ENCODE results near the gene GRAP2.

DNA sequence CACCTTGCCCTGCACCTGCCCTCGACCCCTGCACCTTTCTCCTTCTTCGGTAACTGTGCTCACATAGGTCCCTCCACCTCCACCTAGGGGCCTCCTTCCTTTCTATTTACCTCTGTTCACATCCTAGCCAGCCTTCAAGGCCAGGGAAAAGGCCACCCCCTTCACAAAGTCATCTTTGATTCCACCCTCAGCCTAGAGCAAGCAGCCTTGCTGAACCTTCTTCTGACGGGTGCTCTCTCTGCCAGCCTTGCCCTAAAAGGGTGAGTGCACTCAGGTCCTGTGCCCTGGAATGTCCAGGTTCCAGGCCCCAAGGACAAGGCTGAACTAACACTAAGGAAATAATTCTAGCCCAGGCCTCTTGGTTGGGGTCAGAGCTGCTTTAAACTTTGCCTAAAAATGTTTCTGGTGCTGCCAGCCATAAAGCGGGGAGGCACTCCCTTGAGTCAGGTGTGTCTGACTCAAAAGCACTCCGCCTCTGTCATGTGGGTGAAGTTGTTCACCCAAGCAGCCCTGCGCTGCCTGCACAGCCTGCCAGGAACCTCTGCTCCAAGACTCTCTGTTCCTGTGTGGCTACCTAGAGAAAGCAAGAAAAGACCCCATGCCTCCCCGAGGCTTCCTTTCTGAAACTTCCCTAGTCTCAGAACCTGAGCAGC, 84.6 kb downstream of the GRAP2 start:
- TF ChIP-seq, protein P1, sequence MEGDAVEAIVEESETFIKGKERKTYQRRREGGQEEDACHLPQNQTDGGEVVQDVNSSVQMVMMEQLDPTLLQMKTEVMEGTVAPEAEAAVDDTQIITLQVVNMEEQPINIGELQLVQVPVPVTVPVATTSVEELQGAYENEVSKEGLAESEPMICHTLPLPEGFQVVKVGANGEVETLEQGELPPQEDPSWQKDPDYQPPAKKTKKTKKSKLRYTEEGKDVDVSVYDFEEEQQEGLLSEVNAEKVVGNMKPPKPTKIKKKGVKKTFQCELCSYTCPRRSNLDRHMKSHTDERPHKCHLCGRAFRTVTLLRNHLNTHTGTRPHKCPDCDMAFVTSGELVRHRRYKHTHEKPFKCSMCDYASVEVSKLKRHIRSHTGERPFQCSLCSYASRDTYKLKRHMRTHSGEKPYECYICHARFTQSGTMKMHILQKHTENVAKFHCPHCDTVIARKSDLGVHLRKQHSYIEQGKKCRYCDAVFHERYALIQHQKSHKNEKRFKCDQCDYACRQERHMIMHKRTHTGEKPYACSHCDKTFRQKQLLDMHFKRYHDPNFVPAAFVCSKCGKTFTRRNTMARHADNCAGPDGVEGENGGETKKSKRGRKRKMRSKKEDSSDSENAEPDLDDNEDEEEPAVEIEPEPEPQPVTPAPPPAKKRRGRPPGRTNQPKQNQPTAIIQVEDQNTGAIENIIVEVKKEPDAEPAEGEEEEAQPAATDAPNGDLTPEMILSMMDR (IDR thresholded peaks at IDR 0.05): no peak
- no peak for TF ChIP-seq POLR2A (IDR thresholded peaks at IDR 0.05)

Data from uterus (tissue), 2 donors.